ENCODE results near the gene ALDH2. TPM values are rescaled to one million over a fixed set of nuclear protein-coding genes. Genes with fewer than 3 reads are reported as not detected.

ALDH2 gene
- total RNA-seq, 2 donors from 2014 or later: 99.0 to 135 TPM

DNA sequence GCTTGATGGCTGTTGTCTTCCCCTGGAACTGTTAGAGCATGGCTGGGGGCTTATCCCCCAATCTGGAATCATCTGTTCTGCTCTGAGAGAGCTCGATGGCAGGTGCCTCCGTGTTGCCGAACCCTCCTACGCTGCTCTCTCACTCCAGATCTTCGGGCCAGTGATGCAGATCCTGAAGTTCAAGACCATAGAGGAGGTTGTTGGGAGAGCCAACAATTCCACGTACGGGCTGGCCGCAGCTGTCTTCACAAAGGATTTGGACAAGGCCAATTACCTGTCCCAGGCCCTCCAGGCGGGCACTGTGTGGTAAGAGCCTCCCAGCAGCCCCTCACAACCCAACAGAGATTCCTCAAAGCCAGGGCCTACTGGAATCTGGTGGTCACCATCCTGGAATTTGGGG is 33.0 kb downstream of the ALDH2 start:
- Histone ChIP-seq H3K27me3 (replicated peaks; ENCODE audit: insufficient read depth) (no peaks in the 10 kb centered on the region), H3K27ac (no peak overlapping the region), H3K4me3 (no peak overlapping the region), H3K9me3 (no peaks in the 10 kb centered on the region), H3K36me3 (peaks cover 67% of the 10 kb centered on the region), H3K4me1 (ENCODE audit: control insufficient read depth in 1 of 2, low read depth in 2 of 2) (no peaks in the 10 kb centered on the region)
- ATAC-seq (ENCODE audit: insufficient number of reproducible peaks, low FRiP score, low read depth) (no peak), DNase-seq (ENCODE audit: low spot score) (no peak)
- TF ChIP-seq, protein P1, sequence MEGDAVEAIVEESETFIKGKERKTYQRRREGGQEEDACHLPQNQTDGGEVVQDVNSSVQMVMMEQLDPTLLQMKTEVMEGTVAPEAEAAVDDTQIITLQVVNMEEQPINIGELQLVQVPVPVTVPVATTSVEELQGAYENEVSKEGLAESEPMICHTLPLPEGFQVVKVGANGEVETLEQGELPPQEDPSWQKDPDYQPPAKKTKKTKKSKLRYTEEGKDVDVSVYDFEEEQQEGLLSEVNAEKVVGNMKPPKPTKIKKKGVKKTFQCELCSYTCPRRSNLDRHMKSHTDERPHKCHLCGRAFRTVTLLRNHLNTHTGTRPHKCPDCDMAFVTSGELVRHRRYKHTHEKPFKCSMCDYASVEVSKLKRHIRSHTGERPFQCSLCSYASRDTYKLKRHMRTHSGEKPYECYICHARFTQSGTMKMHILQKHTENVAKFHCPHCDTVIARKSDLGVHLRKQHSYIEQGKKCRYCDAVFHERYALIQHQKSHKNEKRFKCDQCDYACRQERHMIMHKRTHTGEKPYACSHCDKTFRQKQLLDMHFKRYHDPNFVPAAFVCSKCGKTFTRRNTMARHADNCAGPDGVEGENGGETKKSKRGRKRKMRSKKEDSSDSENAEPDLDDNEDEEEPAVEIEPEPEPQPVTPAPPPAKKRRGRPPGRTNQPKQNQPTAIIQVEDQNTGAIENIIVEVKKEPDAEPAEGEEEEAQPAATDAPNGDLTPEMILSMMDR (IDR thresholded peaks at IDR 0.05): no peak

DNA sequence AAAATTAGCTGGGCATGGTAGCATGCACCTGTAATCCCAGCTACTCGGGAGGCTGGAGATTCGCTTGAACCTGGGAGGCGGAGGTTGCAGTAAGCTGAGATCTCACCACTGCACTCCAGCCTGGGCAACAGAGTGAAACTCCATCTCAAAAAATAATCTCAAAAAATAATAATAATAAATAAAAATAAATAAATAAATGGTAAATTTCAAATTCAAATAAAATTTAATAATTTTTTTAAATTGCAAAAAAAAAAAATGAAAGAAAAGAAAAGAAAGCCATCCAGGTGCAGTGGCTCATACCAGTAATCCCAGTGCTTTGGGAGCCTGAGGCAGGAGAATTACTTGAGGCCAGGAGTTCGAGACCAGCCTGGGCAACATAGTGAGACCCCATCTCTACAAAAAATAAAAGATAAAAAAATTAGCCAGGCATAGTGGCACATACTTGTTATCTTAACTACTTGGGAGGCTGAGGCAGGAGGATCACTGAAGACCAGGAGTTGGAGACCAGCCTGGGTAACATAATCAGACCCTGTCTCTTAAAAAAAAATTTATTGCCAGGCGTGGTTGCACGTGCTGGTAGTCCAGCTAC is 36.4 kb downstream of the ALDH2 start:
- H3K36me3 ChIP-seq: peaks cover 75% of the 10 kb centered on the region
- no peaks in the 10 kb centered on the region for H3K4me1 ChIP-seq (ENCODE audit: control insufficient read depth in 1 of 2, low read depth in 2 of 2)
- H3K27me3 ChIP-seq (replicated peaks; ENCODE audit: insufficient read depth): no peaks in the 10 kb centered on the region
- no peak for ATAC-seq (ENCODE audit: insufficient number of reproducible peaks, low FRiP score, low read depth)
- H3K9me3 ChIP-seq: no peaks in the 10 kb centered on the region
- no peak for DNase-seq (ENCODE audit: low spot score)
- TF ChIP-seq, protein P1 (IDR thresholded peaks at IDR 0.05): no peak
- H3K27ac ChIP-seq: no peak overlapping the region
- H3K4me3 ChIP-seq: no peak overlapping the region

- Histone ChIP-seq H3K36me3 (peaks cover 73% of the 10 kb centered on the region), H3K9me3 (no peaks in the 10 kb centered on the region), H3K4me3 (no peak overlapping the region), H3K4me1 (ENCODE audit: control insufficient read depth in 1 of 2, low read depth in 2 of 2) (no peaks in the 10 kb centered on the region), H3K27me3 (replicated peaks; ENCODE audit: insufficient read depth) (no peaks in the 10 kb centered on the region), H3K27ac (no peak overlapping the region)
- TF ChIP-seq, protein P1 (IDR thresholded peaks at IDR 0.05): no peak
- DNase-seq (ENCODE audit: low spot score) (no peak), ATAC-seq (ENCODE audit: insufficient number of reproducible peaks, low FRiP score, low read depth) (no peak)
Measured at GRCh38 chr12:111803851-111804250, 37.1 kb downstream of the ALDH2 start.

DNA sequence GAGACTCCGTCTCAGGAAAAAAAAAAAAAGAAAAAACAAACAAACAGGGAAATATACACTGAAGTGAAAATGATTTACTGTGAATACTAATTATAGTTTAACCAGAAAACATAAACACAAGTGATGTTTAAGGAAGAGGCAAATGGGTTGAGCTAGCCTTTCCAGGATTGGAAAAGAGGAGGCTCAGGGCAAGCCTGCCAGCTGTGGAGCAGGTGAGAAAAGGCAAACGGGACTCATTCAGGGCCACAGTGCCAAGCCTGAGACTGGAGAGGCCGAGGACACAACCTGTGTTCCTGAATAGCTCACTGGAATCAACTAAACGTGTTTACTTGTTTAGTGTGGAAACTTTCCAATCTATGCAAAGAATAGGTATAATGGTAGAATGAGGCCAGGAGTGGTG is 39.6 kb downstream of the ALDH2 start:
- Histone ChIP-seq H3K9me3 (no peaks in the 10 kb centered on the region), H3K27ac (no peak overlapping the region), H3K4me1 (ENCODE audit: control insufficient read depth in 1 of 2, low read depth in 2 of 2) (no peaks in the 10 kb centered on the region), H3K27me3 (replicated peaks; ENCODE audit: insufficient read depth) (no peaks in the 10 kb centered on the region), H3K36me3 (peaks cover 68% of the 10 kb centered on the region), H3K4me3 (no peak overlapping the region)
- DNase-seq (ENCODE audit: low spot score) (no peak), ATAC-seq (ENCODE audit: insufficient number of reproducible peaks, low FRiP score, low read depth) (no peak)
- TF ChIP-seq, protein P1 (IDR thresholded peaks at IDR 0.05): no peak

GRCh38 chr12:111807232-111807631 is 40.5 kb downstream of the ALDH2 start:
- ATAC-seq (ENCODE audit: insufficient number of reproducible peaks, low FRiP score, low read depth): no peak
- Histone ChIP-seq H3K36me3 (peaks cover 61% of the 10 kb centered on the region), H3K4me3 (no peak overlapping the region), H3K9me3 (no peaks in the 10 kb centered on the region), H3K4me1 (ENCODE audit: control insufficient read depth in 1 of 2, low read depth in 2 of 2) (no peaks in the 10 kb centered on the region), H3K27me3 (replicated peaks; ENCODE audit: insufficient read depth) (no peaks in the 10 kb centered on the region), H3K27ac (no peak overlapping the region)
- TF ChIP-seq, protein P1 (IDR thresholded peaks at IDR 0.05): no peak
- no peak for DNase-seq (ENCODE audit: low spot score)
